HEK293T (cell line): ENCODE data around the gene CYP26C1.

Source experiments
- CTCF ChIA-PET: fragments of 350-600 bp; formaldehyde crosslinking; extraction: SDS; loops from one replicate; lab custom pipeline; 2021; ENCODE audit warnings: antibody characterized with exemption, inconsistent platforms; lab: Yijun Ruan, JAX
- POLR2A ChIA-PET: fragments of 350-600 bp; formaldehyde crosslinking; extraction: SDS; loops from one replicate; lab custom pipeline; 2020; ENCODE audit warnings: antibody characterized with exemption, inconsistent platforms; lab: Yijun Ruan, JAX
- DNase-seq: peaks from one replicate; pipeline ENCODE4 v3.0.0; 2012; ENCODE audit warnings: mixed read lengths; ENCODE audit errors: extremely low spot score
- ARNT ChIP-seq: fragments of 450-650 bp; IDR thresholded peaks from 2 replicates; pipeline ENCODE4 v1.6.1; 2017; ENCODE audit warnings: mild to moderate bottlenecking
- BHLHE40 ChIP-seq: fragments of 450-650 bp; IDR thresholded peaks from 2 replicates; pipeline ENCODE4 v1.6.1; 2016; ENCODE audit warnings: mild to moderate bottlenecking, moderate library complexity, borderline replicate concordance
- CTBP1 ChIP-seq: fragments of 450-650 bp; IDR thresholded peaks from 2 replicates; pipeline ENCODE4 v1.6.1; 2016; ENCODE audit warnings: borderline replicate concordance
- ELF4 ChIP-seq: fragments of 450-650 bp; IDR thresholded peaks from 2 replicates; pipeline ENCODE4 v1.6.1; 2017; ENCODE audit warnings: antibody characterized with exemption
- FOXA1 ChIP-seq: fragments of 450-650 bp; IDR thresholded peaks from 2 replicates; pipeline ENCODE4 v1.6.1; 2016; ENCODE audit warnings: mild to moderate bottlenecking
- FOXK2 ChIP-seq: fragments of 450-650 bp; IDR thresholded peaks from 2 replicates; pipeline ENCODE4 v1.6.1; 2016; ENCODE audit warnings: mild to moderate bottlenecking
- FOXM1 ChIP-seq: fragments of 450-650 bp; IDR thresholded peaks from 2 replicates; pipeline ENCODE4 v1.6.1; 2017; ENCODE audit warnings: mild to moderate bottlenecking, borderline replicate concordance
- HDGF ChIP-seq: fragments of 450-650 bp; IDR thresholded peaks from 2 replicates; pipeline ENCODE4 v1.6.1; 2017; ENCODE audit warnings: antibody characterized with exemption, borderline replicate concordance
- L3MBTL2 ChIP-seq: fragments of 450-650 bp; conservative IDR thresholded peaks from 2 replicates; pipeline ENCODE4 v1.6.1; 2016; ENCODE audit warnings: mild to moderate bottlenecking
- LEF1 ChIP-seq: fragments of 450-650 bp; IDR thresholded peaks from 2 replicates; pipeline ENCODE4 v1.6.1; 2017; ENCODE audit warnings: mild to moderate bottlenecking, borderline replicate concordance
- NFRKB ChIP-seq: fragments of 450-650 bp; IDR thresholded peaks from 2 replicates; pipeline ENCODE4 v1.6.1; 2016; ENCODE audit warnings: mild to moderate bottlenecking, moderate library complexity
- SP1 ChIP-seq: fragments of 450-650 bp; IDR thresholded peaks from 2 replicates; pipeline ENCODE4 v1.6.1; 2017
- SUZ12 ChIP-seq: fragments of 450-650 bp; IDR thresholded peaks from 2 replicates; pipeline ENCODE4 v1.6.1; 2016; ENCODE audit warnings: mild to moderate bottlenecking
- TARDBP ChIP-seq: fragments of 450-650 bp; IDR thresholded peaks from 2 replicates; pipeline ENCODE4 v1.6.1; 2016
- ZNF384 ChIP-seq: fragments of 450-650 bp; IDR thresholded peaks from 2 replicates; pipeline ENCODE4 v1.6.1; 2016
- TF ChIP-seq, protein P1 (sequence below): fragments of 450-650 bp; IDR thresholded peaks from 2 replicates; pipeline ENCODE4 v1.6.1; 2016

CYP26C1 gene

DNA sequence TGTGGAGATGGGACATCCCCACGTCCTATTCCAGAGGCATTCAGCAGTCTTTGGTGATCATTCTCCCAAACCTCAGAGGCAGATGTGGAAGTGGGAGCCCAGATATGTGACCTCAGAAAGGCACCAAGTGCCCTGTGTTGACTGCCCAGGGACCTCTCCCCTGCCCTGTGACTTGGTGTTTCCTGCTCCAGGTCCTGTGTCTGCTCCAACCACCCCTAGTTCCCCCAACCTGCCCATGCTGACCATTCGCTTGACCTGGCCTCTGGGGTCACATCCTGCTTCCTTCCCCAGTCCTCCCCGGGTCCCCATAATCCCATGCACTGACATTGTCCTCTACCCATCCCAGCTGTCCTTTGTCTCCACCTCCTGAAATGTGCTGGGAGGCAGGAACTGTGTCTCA is 20.7 kb downstream of the CYP26C1 start:
- ChIA-PET POLR2A (no interaction called here), CTCF (no interaction called here)
- TF ChIP-seq L3MBTL2 = no peak
- no peak for TF ChIP-seq HDGF
- no peak for TF ChIP-seq ARNT
- TF ChIP-seq FOXM1 = no peak
- TF ChIP-seq BHLHE40 = no peak
- no peak for TF ChIP-seq ELF4
- TF ChIP-seq FOXK2 = no peak
- no peak for TF ChIP-seq SUZ12
- no peak for TF ChIP-seq ZNF384
- no peak for TF ChIP-seq CTBP1
- TF ChIP-seq TARDBP = no peak
- no peak for TF ChIP-seq FOXA1
- no peak for TF ChIP-seq SP1
- no peak for TF ChIP-seq LEF1
- no peak for DNase-seq

DNA sequence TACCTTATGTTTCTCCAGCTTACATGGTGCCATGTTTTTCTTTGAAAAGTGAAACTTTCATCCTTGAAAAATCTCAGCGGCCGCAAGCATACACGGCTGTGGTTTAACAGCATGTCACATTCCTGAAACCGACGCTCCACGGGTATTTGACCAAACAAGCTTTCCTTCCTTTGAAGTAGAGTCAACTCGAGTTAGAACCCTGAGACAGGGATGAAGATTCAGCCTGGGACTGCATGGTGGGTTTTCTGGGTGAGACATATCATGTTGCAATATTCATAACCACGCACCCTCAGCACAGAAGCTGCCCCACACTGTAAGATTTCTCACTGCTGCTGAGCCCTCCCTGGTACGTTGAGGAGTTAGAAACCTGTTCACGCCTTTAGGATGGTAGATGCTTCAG is 21.2 kb downstream of the CYP26C1 start:
- ChIA-PET CTCF (no interaction called here), POLR2A (no interaction called here)
- TF ChIP-seq FOXA1 = no peak
- TF ChIP-seq FOXK2 = no peak
- TF ChIP-seq ARNT = no peak
- no peak for TF ChIP-seq L3MBTL2
- TF ChIP-seq TARDBP = no peak
- TF ChIP-seq BHLHE40 = no peak
- TF ChIP-seq SUZ12 = no peak
- TF ChIP-seq NFRKB = no peak
- TF ChIP-seq CTBP1 = no peak
- no peak for TF ChIP-seq ELF4
- TF ChIP-seq ZNF384 = no peak
- TF ChIP-seq, protein P1, sequence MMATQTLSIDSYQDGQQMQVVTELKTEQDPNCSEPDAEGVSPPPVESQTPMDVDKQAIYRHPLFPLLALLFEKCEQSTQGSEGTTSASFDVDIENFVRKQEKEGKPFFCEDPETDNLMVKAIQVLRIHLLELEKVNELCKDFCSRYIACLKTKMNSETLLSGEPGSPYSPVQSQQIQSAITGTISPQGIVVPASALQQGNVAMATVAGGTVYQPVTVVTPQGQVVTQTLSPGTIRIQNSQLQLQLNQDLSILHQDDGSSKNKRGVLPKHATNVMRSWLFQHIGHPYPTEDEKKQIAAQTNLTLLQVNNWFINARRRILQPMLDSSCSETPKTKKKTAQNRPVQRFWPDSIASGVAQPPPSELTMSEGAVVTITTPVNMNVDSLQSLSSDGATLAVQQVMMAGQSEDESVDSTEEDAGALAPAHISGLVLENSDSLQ = no peak
- TF ChIP-seq LEF1 = no peak
- TF ChIP-seq FOXM1 = no peak
- no peak for TF ChIP-seq HDGF
- TF ChIP-seq SP1 = no peak
- no peak for DNase-seq

DNA sequence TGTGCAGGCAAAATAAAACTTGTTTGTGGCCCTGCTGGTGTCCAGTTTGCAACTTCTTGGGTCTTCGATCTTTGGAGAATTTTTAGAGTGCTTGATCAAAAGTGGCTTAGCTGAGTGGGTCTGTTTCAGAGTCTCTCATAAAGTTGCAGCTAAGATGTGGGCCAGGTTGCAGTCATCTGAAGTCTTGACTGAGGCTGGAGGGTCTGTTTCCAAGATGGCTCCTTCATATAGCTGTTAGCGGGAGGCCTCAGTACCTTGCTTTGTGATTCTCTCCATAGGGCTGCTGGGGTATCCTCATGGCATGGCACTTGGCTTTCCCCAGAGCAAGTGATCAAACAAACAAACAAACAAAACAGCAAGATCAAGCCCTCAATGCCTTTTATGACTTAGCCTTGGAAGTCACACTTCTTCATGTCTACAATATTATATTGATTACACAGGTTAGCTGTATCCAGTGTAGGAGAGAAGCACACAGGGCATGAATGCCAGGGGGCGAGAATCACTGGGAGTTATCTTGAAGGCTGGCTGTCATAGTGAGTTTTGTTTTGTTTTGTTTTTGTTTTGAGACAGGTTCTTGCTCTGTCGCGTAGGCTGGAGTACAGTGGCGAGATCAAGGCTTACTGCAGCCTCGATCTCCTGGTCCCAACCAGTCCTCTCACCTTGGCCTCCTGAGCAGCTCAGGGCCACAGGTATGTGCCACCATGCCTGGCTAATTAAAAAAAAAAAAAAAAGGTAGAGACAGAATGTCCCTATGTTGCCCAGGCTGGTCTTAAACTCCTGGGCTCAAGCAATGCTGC is 23.3 kb downstream of the CYP26C1 start:
- ChIA-PET CTCF (no interaction called here), POLR2A (no interaction called here)
- no peak for DNase-seq
- TF ChIP-seq ZNF384 = no peak
- TF ChIP-seq, protein P1 = no peak
- no peak for TF ChIP-seq LEF1
- TF ChIP-seq CTBP1 = no peak
- no peak for TF ChIP-seq FOXK2
- no peak for TF ChIP-seq TARDBP
- TF ChIP-seq FOXA1 = no peak
- no peak for TF ChIP-seq HDGF
- no peak for TF ChIP-seq ARNT
- TF ChIP-seq SUZ12 = no peak
- TF ChIP-seq L3MBTL2 = no peak
- TF ChIP-seq ELF4 = no peak
- TF ChIP-seq FOXM1 = no peak
- TF ChIP-seq BHLHE40 = no peak
- no peak for TF ChIP-seq SP1
- no peak for TF ChIP-seq NFRKB

DNA sequence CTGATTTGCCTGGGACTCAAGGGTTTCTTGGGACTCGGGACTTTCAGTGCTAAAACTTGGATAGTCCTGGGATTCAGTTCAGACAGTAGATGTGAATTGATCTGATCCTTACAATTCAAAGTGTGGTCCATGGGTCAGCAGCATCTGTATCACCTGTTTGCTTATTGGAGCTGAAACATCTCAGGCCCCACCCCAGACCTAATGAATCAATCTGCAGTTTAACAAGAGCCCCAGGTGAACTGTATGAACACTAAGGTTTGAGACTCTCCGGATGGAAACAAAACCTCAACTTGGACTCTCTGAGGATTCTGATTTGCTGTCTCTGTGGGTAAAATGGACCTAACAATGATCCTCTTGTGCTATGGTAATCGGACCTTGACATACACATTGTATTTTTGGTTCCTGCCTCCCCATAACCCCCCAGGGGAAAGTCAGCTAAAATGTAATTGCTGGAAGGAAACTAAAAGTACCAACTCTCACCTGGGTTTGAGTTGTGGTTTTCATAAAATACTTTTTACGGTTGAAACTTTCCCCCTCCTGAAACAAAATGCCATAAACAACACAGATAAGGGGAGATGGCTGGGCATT is 24.8 kb downstream of the CYP26C1 start:
- ChIA-PET CTCF (interaction anchor here (0.6 kb wide), 2 partner anchors 93 to 281 kb away, joined by 4 to 6 read pairs; no protein-coding TSS in a partner anchor), POLR2A (no interaction called here)
- DNase-seq = no peak
- TF ChIP-seq SP1 (no peak), LEF1 (no peak), ELF4 (no peak), ARNT (no peak), HDGF (no peak), CTBP1 (no peak), FOXK2 (no peak), ZNF384 (no peak), BHLHE40 (no peak), TARDBP (no peak), SUZ12 (no peak), L3MBTL2 (no peak), FOXA1 (no peak), FOXM1 (no peak)
- TF ChIP-seq, protein P1 = no peak

DNA sequence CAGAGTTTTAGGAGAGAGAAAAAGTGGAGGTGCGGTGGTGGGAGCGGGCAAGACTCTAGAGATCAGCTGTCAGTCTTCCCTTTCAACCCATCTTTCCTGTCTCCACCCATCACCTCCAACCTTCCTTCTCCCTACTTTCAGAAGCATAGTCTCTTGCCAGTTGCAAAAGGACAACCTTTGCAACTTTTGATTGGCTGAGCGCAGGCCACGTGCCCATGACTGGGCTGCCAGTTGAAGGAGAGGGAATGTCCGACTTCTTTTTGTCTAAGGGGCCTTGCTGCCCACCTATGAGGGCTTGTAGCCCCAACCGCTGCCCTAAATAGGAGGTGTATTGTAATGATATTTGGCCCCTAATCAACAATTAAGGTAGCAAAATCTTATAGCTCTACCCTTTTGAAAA is 25.7 kb downstream of the CYP26C1 start:
- TF ChIP-seq ELF4 (no peak), BHLHE40 (no peak), FOXK2 (no peak), HDGF (no peak), SUZ12 (no peak), TARDBP (no peak), LEF1 (no peak), FOXM1 (no peak), ARNT (no peak), CTBP1 (no peak), L3MBTL2 (no peak), NFRKB (no peak), ZNF384 (no peak), FOXA1 (no peak), SP1 (no peak)
- TF ChIP-seq, protein P1 = no peak
- ChIA-PET CTCF (no interaction called here), POLR2A (no interaction called here)
- DNase-seq = no peak
